ENCODE measurements around the gene MAP2K3.
A peak's percentile ranks its signal among the peaks of the same experiment; 100 is the strongest.

MAP2K3 gene

GRCh38 chr17:21287703-21288449 is 3.4 kb downstream of the MAP2K3 start:
- DNase-seq (ENCODE audit: low read depth) = peak; percentile 95
- H3K4me3 ChIP-seq (ENCODE audit: control insufficient read depth, low read depth, low read length) = peak overlapping the region; percentile 84
- no peak for TF ChIP-seq CTCF (conservative IDR thresholded peaks at IDR 0.05; ENCODE audit: control insufficient read depth, insufficient read depth, low read depth, low read length)

- no peak for TF ChIP-seq CTCF (conservative IDR thresholded peaks at IDR 0.05; ENCODE audit: control insufficient read depth, insufficient read depth, low read depth, low read length)
- DNase-seq (ENCODE audit: low read depth) = no peak
- H3K4me3 ChIP-seq (ENCODE audit: control insufficient read depth, low read depth, low read length) = no peak overlapping the region
Observed at GRCh38 chr17:21288571-21289017, 4.1 kb downstream of the MAP2K3 start.

- no peak overlapping the region for H3K4me3 ChIP-seq (ENCODE audit: control insufficient read depth, low read depth, low read length)
- no peak for TF ChIP-seq CTCF (conservative IDR thresholded peaks at IDR 0.05; ENCODE audit: control insufficient read depth, insufficient read depth, low read depth, low read length)
- DNase-seq (ENCODE audit: low read depth) = no peak
Observed at GRCh38 chr17:21289175-21289901, 4.8 kb downstream of the MAP2K3 start.

GRCh38 chr17:21289902-21290571 is 5.5 kb downstream of the MAP2K3 start:
- no peak for TF ChIP-seq CTCF (conservative IDR thresholded peaks at IDR 0.05; ENCODE audit: control insufficient read depth, insufficient read depth, low read depth, low read length)
- no peak for DNase-seq (ENCODE audit: low read depth)
- no peak overlapping the region for H3K4me3 ChIP-seq (ENCODE audit: control insufficient read depth, low read depth, low read length)

- no peak for DNase-seq (ENCODE audit: low read depth)
- TF ChIP-seq CTCF (conservative IDR thresholded peaks at IDR 0.05; ENCODE audit: control insufficient read depth, insufficient read depth, low read depth, low read length) = no peak
- H3K4me3 ChIP-seq (ENCODE audit: control insufficient read depth, low read depth, low read length) = no peak overlapping the region
Observed at GRCh38 chr17:21291357-21291756, 6.8 kb downstream of the MAP2K3 start.

GRCh38 chr17:21291862-21292261 is 7.4 kb downstream of the MAP2K3 start:
- H3K4me3 ChIP-seq (ENCODE audit: control insufficient read depth, low read depth, low read length) = no peak overlapping the region
- no peak for DNase-seq (ENCODE audit: low read depth)
- TF ChIP-seq CTCF (conservative IDR thresholded peaks at IDR 0.05; ENCODE audit: control insufficient read depth, insufficient read depth, low read depth, low read length) = no peak

Data from fibroblast of mammary gland (primary cell).